Fibroblast of pulmonary artery (primary cell): ENCODE results near the gene PMEL.
"Not testable (repeated sequence)": the region's sequence is repeated elsewhere in the genome, so short reads cannot be mapped to it uniquely, and the experiment has no call there.

Source experiments
- DNase-seq: peaks from one replicate; pipeline ENCODE4 v3.0.0-alpha.2; 2010; ENCODE audit warnings: low read depth
- H3K4me3 ChIP-seq: replicated peaks from 2 replicates; pipeline ENCODE4 v1.5.1; 2011; ENCODE audit warnings: low read depth, mild to moderate bottlenecking, control low read depth, low read length, moderate library complexity
- CTCF ChIP-seq: IDR thresholded peaks from 2 replicates; pipeline ENCODE4 v1.5.1; 2011; ENCODE audit warnings: mild to moderate bottlenecking, control low read depth, low read length, inconsistent platforms; ENCODE audit errors: missing control alignments

Gene PMEL

GRCh38 chr12:55995366-55995765 lies 29.5 kb upstream of the PMEL start:
- no peak for TF ChIP-seq CTCF
- no peak overlapping the region for H3K4me3 ChIP-seq
- no peak for DNase-seq

GRCh38 chr12:55993230-55993853 lies 27.5 kb upstream of the PMEL start:
- TF ChIP-seq CTCF, result no peak
- DNase-seq, result no peak
- H3K4me3 ChIP-seq, result no peak overlapping the region

- no peak overlapping the region for H3K4me3 ChIP-seq
- no peak for DNase-seq
- no peak for TF ChIP-seq CTCF
Observed at GRCh38 chr12:55991110-55991509, 25.3 kb upstream of the PMEL start.

GRCh38 chr12:55985976-55986375 lies 20.1 kb upstream of the PMEL start:
- H3K4me3 ChIP-seq, DNase-seq: not testable (repeated sequence)

GRCh38 chr12:55985341-55985740 lies 19.5 kb upstream of the PMEL start:
- no peak overlapping the region for H3K4me3 ChIP-seq
- no peak for DNase-seq
- no peak for TF ChIP-seq CTCF

- no peak for TF ChIP-seq CTCF
- no peak for DNase-seq
- H3K4me3 ChIP-seq, result no peak overlapping the region
Observed at GRCh38 chr12:55984861-55985260, 19.0 kb upstream of the PMEL start.

GRCh38 chr12:55983232-55983842 lies 17.5 kb upstream of the PMEL start:
- H3K4me3 ChIP-seq, result no peak overlapping the region
- TF ChIP-seq CTCF, result no peak
- no peak for DNase-seq
